H9 (cell line): ENCODE data around the gene SUN1. TPM values are rescaled to one million over a fixed set of nuclear protein-coding genes. Genes with fewer than 3 reads are reported as not detected.

Source experiments
- DNase-seq: peaks from one replicate; pipeline ENCODE4 v3.0.0-alpha.2; 2017
- H2AFZ ChIP-seq: one replicate; pipeline ENCODE4 v1.6.1; 2013; ENCODE audit warnings: mild to moderate bottlenecking, low read length, control low read depth, moderate library complexity
- H2AK5ac ChIP-seq: 2 replicates; pipeline ENCODE4 v1.6.1; 2013; ENCODE audit warnings: low read length, control low read depth, mixed read lengths; ENCODE audit not compliant: insufficient read length
- H2BK120ac ChIP-seq: one replicate; pipeline ENCODE4 v1.6.1; 2013; ENCODE audit warnings: low read depth, mild to moderate bottlenecking, low read length, control low read depth, inconsistent platforms; ENCODE audit not compliant: poor library complexity, severe bottlenecking
- H2BK12ac ChIP-seq: 2 replicates; pipeline ENCODE4 v1.6.1; 2013; ENCODE audit warnings: low read length, control low read depth, mixed read lengths, low read depth; ENCODE audit not compliant: insufficient read length
- H2BK15ac ChIP-seq: 2 replicates; pipeline ENCODE4 v1.6.1; 2013; ENCODE audit warnings: low read depth, low read length, control low read depth
- H2BK20ac ChIP-seq: one replicate; pipeline ENCODE4 v1.6.1; 2013; ENCODE audit warnings: low read depth, mild to moderate bottlenecking, low read length, control low read depth, inconsistent platforms; ENCODE audit not compliant: poor library complexity, severe bottlenecking
- H2BK5ac ChIP-seq: 2 replicates; pipeline ENCODE4 v1.6.1; 2013; ENCODE audit warnings: low read length, control low read depth, mixed read lengths; ENCODE audit not compliant: insufficient read length
- H3K14ac ChIP-seq: 2 replicates; pipeline ENCODE4 v1.6.1; 2013; ENCODE audit warnings: low read length, control low read depth; ENCODE audit not compliant: insufficient read depth
- H3K18ac ChIP-seq: 2 replicates; pipeline ENCODE4 v1.6.1; 2013; ENCODE audit warnings: low read depth, mild to moderate bottlenecking, mixed read lengths, low read length, control low read depth; ENCODE audit not compliant: insufficient read length
- H3K23ac ChIP-seq: 2 replicates; pipeline ENCODE4 v1.6.1; 2013; ENCODE audit warnings: low read length, control low read depth, mixed read lengths, low read depth; ENCODE audit not compliant: insufficient read length
- H3K23me2 ChIP-seq: 2 replicates; pipeline ENCODE4 v1.6.1; 2013; ENCODE audit warnings: low read depth, mild to moderate bottlenecking, mixed read lengths, low read length, control low read depth; ENCODE audit not compliant: insufficient read length, poor library complexity, severe bottlenecking
- H3K27ac ChIP-seq: 2 replicates; pipeline ENCODE4 v1.5.1; 2013; ENCODE audit warnings: low read length, control low read depth, mixed read lengths, low read depth; ENCODE audit not compliant: insufficient read length
- H3K27me3 ChIP-seq: 2 replicates; pipeline ENCODE4 v1.6.1; 2013; ENCODE audit warnings: low read length, control low read depth, inconsistent platforms; ENCODE audit not compliant: insufficient read depth
- H3K4ac ChIP-seq: 2 replicates; pipeline ENCODE4 v1.6.1; 2013; ENCODE audit warnings: low read depth, mild to moderate bottlenecking, control low read depth, inconsistent platforms, low read length, moderate library complexity
- H3K4me1 ChIP-seq: 2 replicates; pipeline ENCODE4 v1.6.1; 2013; ENCODE audit warnings: low read length, control low read depth, inconsistent platforms; ENCODE audit not compliant: insufficient read depth
- H3K4me2 ChIP-seq: 2 replicates; pipeline ENCODE4 v1.6.1; 2013; ENCODE audit warnings: low read length, control low read depth, mixed read lengths; ENCODE audit not compliant: insufficient read length, insufficient read depth
- H3K56ac ChIP-seq: 2 replicates; pipeline ENCODE4 v1.6.1; 2013; ENCODE audit warnings: low read depth, mild to moderate bottlenecking, mixed read lengths, low read length, control low read depth; ENCODE audit not compliant: insufficient read length
- H3K79me1 ChIP-seq: 2 replicates; pipeline ENCODE4 v1.6.1; 2013; ENCODE audit warnings: low read depth, mild to moderate bottlenecking, moderate library complexity, low read length, control low read depth, inconsistent platforms; ENCODE audit not compliant: insufficient read depth, poor library complexity, severe bottlenecking
- H3K79me2 ChIP-seq: 2 replicates; pipeline ENCODE4 v1.6.1; 2013; ENCODE audit warnings: low read length, control low read depth, inconsistent platforms; ENCODE audit not compliant: insufficient read depth
- H3K9ac ChIP-seq: 2 replicates; pipeline ENCODE4 v1.6.1; 2013; ENCODE audit warnings: low read length, control low read depth, mixed read lengths; ENCODE audit not compliant: insufficient read length; ENCODE audit errors: extremely low read depth
- H3K9me3 ChIP-seq: one replicate; pipeline ENCODE4 v1.6.1; 2013; ENCODE audit warnings: low read depth, low read length, inconsistent platforms; ENCODE audit not compliant: control insufficient read depth
- H3T11ph ChIP-seq: one replicate; pipeline ENCODE4 v1.6.1; 2013; ENCODE audit warnings: mild to moderate bottlenecking, low read length, control low read depth, inconsistent platforms
- H4K20me1 ChIP-seq: one replicate; pipeline ENCODE4 v1.6.1; 2013; ENCODE audit not compliant: control insufficient read depth, insufficient read length, insufficient read depth
- H4K5ac ChIP-seq: 2 replicates; pipeline ENCODE4 v1.6.1; 2013; ENCODE audit warnings: low read depth, mild to moderate bottlenecking, mixed read lengths, low read length, control low read depth; ENCODE audit not compliant: insufficient read length
- H4K8ac ChIP-seq: replicated peaks from 2 replicates; pipeline ENCODE4 v1.6.1; 2013; ENCODE audit warnings: low read length, control low read depth, mixed read lengths, low read depth; ENCODE audit not compliant: insufficient read length
- H4K91ac ChIP-seq: 2 replicates; pipeline ENCODE4 v1.6.1; 2013; ENCODE audit warnings: low read depth, mild to moderate bottlenecking, moderate library complexity, mixed read lengths, low read length, control low read depth; ENCODE audit not compliant: insufficient read length
- H3K27ac Mint-ChIP-seq, 3 experiments: 2 replicates in 2 of 3; 3 replicates in 1 of 3; pipeline ENCODE4 v1.8.0; 2020 to 2021; ENCODE audit warnings: mixed read lengths in 3 of 3, mild to moderate bottlenecking in 1 of 3, moderate library complexity in 1 of 3
- H3K27me3 Mint-ChIP-seq: 2 replicates; pipeline ENCODE4 v1.8.0; 2021; ENCODE audit warnings: low read depth, mild to moderate bottlenecking, moderate library complexity, mixed read lengths
- H3K36me3 Mint-ChIP-seq, 3 experiments: 2 replicates in 2 of 3; 3 replicates in 1 of 3; pipeline ENCODE4 v1.8.0; 2020 to 2021; ENCODE audit warnings: low read depth in 3 of 3, mixed read lengths in 3 of 3; ENCODE audit not compliant: insufficient read depth in 1 of 3
- H3K4me1 Mint-ChIP-seq, 2 experiments: 2 replicates each; pipeline ENCODE4 v1.8.0; 2020; ENCODE audit warnings: mixed read lengths in 2 of 2
- H3K4me3 Mint-ChIP-seq, 2 experiments: 2 replicates in 1 of 2; 3 replicates in 1 of 2; pipeline ENCODE4 v1.8.0; 2020 to 2021; ENCODE audit warnings: mild to moderate bottlenecking in 2 of 2, mixed read lengths in 2 of 2, moderate library complexity in 1 of 2
- H3K9me3 Mint-ChIP-seq, 2 experiments: 2 replicates in 1 of 2; 3 replicates in 1 of 2; pipeline ENCODE4 v1.8.0; 2020; ENCODE audit warnings: mild to moderate bottlenecking in 2 of 2, mixed read lengths in 2 of 2, moderate library complexity in 1 of 2
- CTCF ChIP-seq: fragments of 200-600 bp; sonication (generic); conservative IDR thresholded peaks from 3 replicates; pipeline ENCODE4 v1.8.0; 2021; ENCODE audit warnings: antibody characterized with exemption, mild to moderate bottlenecking
- WGBS: extraction: QIAGEN DNeasy Blood & Tissue Kit; methylation state at CpG from one replicate; pipeline ENCODE4 v1.1.7; 2013; ENCODE audit warnings: missing lambda C conversion rate, low lambda C conversion rate, mixed read lengths; ENCODE audit not compliant: insufficient read length; ENCODE audit errors: extremely low coverage; 5-methylcytosine and 5-hydroxymethylcytosine counted together
- total RNA-seq: library from RNA; stranded (reverse); gene quantifications from 2 replicates; pipeline ENCODE4 v1.2.1, GENCODE V29; 2021

Gene SUN1
- total RNA-seq, 1 experiment from 2014 or later = 118 TPM

DNA sequence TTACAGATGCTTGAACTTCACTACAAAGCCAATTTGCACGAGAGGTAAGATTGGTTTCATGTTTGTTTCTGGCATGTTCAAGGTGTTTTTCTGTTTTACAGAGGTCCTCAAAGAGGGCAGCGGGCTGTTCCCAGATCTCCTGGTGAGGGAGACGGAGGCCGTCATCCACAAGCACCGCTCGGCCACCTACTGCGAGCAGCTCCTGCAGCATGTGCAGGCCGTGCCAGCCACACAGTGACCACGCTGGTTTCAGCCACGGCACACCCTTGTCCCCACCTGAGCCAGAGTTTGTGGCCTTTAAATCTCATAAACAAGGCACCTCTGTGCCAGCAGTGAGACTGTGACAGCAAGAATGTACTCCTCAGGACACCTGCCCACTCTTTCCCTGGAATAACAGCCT is 46.9 kb upstream of the SUN1 start:
- no peak for TF ChIP-seq CTCF
- Mint-ChIP-seq H3K4me1 (no peaks in the 10 kb centered on the region), H3K9me3 (no peaks in the 10 kb centered on the region), H3K27me3 (no peaks in the 10 kb centered on the region; the same call in 1 of the 2 replicates), H3K4me3 (no peak overlapping the region), H3K36me3 (peaks cover 45 to 71% (median 68%) of the 10 kb centered on the region in 3 experiments), H3K27ac (no peak overlapping the region)
- Histone ChIP-seq H3K23ac (no peak overlapping the region), H3K4me1 (no peaks in the 10 kb centered on the region), H3K9ac (no peak overlapping the region), H3K18ac (no peak overlapping the region), H2BK120ac (no peak overlapping the region), H4K8ac (no peak overlapping the region), H3T11ph (no peak overlapping the region), H3K79me2 (no peaks in the 10 kb centered on the region), H4K20me1 (no peaks in the 10 kb centered on the region), H3K14ac (no peak overlapping the region), H2AFZ (no peak overlapping the region), H3K79me1 (no peaks in the 10 kb centered on the region), H3K27me3 (no peaks in the 10 kb centered on the region), H4K91ac (no peak overlapping the region), H3K56ac (no peak overlapping the region), H2BK15ac (no peak overlapping the region), H3K4ac (no peak overlapping the region), H4K5ac (no peak overlapping the region), H2AK5ac (no peak overlapping the region), H3K23me2 (no peaks in the 10 kb centered on the region), H2BK12ac (no peak overlapping the region), H2BK20ac (no peak overlapping the region), H3K9me3 (no peaks in the 10 kb centered on the region), H3K27ac (no peak overlapping the region), H3K4me2 (no peak overlapping the region), H2BK5ac (no peak overlapping the region)
- no peak for DNase-seq
- no CpG with 5 or more reads among the region's 10 CpGs for WGBS
